Left forelimb (tissue), 1 donor: Measurements from ENCODE around the gene LUC7L2.
"Not testable (repeated sequence)": the region's sequence is repeated elsewhere in the genome, so short reads cannot be mapped to it uniquely, and the experiment has no call there.

Experiments used
- DNase-seq: peaks from one replicate; pipeline ENCODE4 v3.0.0-alpha.2; 2018; ENCODE audit warnings: low spot score

Gene LUC7L2

DNA sequence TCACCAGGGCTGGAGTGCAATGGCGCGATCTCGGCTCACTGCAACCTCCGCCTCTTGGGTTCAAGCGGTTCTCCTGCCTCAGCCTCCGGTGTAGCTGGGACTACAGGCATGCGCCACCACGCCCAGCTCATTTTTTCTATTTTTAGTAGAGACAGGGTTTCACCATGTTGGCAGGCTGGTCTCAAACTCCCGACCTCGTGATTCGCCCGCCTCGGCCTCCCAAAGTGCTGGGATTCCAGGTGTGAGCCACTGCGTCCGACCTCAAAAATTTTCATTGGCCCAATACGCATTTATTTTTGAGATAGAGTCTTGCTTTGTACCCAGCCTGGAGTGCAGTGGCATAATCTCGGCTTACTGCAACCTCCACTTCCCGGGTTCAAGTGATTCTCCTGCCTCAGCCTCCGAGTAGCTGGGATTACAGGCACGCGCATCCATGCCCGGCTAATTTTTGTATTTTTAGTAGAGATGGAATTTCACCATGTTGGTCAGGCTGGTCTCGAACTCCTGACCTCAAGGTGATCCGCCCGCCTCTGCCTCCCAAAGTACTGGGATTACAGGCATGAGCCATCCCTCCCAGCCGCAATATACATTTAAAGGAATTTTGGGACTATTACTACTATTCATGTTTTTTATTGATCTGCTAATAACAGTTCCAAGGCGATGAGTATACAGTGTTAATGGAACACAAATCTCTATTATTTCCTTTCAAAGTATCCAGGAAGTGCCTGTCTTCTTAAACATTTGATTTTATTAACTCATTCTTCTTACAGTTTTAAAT, 1.8 kb upstream of the LUC7L2 start:
- not testable (repeated sequence) for DNase-seq

DNA sequence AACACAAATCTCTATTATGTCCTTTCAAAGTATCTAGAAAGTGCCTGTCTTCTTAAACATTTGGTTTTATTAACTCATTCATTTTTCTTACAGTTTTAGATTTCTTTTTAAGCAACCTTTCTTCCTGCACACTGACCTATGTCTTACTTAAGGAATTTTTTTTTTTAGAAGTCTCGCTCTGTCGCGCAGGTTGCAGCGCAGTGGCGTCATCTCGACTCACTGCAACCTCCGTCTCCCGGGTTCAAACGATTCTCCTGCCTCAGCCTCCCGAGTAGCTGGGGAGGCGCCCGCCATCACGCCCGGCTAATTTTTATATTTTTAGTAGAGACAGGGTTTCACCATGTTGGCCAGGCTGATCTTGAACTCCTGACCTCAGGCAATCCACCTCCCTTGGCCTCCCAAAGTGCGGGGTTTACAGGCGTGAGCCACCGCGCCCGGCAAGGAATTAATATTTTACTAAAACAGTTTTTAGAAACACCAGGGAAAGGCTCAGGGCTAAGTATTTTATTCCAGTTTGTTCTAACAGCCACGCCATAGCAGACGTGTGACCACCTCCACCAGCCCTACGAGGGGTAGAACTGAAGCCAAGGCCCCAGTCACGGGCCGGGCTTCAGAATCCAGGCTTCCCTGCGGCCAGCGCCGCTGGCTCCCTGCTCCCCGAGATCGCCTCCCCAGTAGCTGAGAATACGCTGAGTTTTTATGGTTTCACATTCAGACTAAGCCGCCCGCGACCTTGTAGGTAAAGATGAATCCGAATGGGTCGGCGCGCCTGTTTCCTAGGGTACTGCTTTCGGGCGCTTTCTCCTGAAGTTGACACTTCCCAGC, 941 bp upstream of the LUC7L2 start:
- no peak for DNase-seq

DNA sequence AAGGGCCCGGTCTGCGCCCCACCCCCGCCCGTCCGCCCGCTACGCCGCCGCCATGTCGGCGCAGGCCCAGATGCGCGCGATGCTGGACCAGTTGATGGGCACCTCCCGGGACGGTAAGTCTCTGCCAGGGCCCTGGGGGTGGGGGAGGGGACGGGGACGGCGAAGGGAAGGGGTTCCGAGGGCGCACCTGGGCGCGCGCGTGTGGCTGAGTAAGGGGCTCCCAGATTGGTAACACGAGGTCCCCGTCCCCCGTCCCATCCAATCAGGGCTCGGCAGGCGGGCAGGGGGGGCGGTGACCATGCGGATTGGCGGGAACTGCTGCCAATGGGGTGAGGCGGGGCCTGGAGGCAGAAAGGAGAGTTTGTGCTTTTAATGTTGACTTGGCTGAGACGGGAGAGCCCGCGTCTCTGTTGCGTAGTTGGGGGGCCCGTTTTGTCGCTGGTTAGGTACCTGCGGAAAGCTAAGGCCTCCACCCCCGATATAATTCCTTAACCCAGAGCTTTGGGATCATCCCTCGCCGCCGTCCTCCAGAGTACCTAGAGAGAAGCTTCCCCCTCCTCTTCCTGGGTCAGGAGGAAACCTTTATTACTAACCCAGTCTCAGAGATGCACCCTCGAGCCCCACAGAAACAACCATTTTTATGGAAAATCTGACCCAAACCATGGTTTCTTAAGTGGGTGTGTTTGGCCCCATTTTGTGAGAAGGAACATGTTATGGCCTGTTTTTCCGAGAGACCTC, 685 bp downstream of the LUC7L2 start:
- DNase-seq, result peak; percentile 99

DNA sequence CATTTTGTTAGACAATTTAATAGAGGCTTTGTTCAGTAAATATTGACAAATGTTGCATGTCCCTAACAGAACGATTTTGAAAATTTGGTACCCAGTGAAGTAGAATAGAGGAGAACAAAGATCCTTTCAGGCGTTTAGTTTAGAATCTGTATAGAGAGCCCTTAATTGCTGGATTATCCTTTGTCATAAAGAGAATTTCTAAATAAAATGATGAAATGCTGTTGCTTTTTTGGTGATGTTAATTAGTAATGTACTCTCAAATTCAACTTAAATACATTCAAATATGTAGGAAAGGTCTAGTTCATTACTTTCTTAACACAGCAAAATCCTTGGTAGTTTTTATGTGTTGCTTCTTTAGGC, 1.2 kb downstream of the LUC7L2 start:
- no peak for DNase-seq

DNA sequence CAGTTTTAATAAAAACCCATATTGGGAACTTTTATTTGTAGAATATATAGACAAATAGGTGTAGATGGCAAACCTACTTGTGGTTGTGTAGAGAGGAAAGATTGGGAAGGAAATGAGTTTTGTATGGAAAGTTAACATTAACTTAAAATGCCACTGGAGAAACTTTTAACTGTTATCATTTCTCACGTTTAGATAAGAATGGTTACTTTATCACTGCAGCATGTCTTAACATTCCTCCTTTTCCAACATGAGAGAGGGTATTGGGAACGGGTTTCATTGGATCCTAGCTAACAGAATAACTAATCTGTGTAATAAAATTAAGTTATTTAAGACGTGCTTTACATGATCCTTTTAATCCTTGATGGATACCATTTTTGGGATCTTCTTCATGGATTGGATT, 1.8 kb downstream of the LUC7L2 start:
- no peak for DNase-seq

DNA sequence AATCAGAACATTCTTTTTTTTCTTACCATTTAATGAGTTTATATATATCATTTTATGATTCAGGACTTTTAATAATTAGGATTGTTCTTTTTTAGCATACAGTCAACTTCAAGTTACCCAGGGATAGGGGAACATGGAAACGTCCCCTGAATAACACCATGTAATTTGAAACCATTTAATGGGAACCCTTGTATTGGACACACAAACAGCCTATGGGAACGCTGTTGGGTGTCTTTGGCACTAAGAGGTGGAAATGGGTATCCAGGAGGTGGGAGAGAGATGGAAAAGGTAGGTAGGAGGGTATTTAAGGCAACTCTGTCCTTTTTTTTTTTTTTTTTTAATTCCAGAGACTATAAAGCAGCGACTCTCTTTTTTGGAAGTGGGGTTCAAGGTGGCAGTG, 2.6 kb downstream of the LUC7L2 start:
- no peak for DNase-seq

DNA sequence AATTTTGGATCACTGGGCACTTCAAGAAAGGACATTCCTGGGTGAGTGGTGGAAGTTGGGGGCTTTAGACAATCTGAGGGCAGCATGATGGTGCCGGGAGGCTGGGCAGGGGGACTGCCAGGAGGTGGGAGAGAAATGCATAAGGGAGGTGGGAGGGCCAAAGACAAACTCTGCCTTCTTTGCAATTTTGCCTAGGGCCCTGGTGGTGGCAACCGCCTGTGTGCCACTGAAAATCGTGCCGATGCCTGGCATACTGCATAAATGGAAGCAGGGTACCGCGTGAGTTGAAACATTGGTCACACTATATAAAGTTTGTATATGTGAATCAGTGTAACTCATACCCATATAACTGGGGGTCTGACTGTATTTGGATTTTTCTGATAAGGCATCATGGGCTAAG, 3.3 kb downstream of the LUC7L2 start:
- DNase-seq, result no peak

DNA sequence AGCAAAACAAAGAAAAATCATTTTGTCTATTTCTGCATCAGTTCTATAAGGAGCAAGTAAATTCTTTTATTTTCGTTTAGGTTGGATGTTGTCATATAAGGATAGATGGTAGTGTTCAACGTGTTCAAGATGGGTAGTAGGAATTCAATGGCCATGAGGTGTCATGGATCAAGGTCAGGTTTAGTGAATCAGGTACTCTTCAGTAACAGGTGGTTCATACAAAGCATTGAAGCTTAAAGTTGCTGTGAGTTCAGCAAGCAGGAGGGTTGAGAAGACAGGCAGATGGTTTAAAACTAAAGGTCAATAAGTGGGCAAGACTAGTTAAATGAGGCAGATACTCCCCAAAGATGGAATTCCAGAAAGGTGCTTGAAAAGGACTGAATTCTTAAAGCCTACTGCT, 5.6 kb downstream of the LUC7L2 start:
- no peak for DNase-seq

DNA sequence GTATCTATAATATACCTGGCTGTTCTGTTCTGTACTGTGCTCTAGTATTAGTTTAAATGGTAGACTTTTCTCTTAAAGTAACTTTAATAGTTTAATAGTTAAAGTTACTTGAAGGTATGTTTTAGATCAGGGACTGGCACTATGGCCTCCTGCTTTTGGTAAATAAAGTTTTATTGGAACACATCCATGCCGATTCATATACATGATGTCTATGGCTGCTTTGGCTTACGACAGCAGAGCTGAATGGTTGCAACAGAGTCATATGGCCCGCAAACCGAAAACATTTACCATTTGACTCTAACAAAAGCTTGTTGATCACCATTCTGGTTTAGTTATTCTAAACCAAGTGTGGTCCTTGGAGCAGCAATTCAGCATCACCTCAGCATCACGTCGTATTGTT, 6.7 kb downstream of the LUC7L2 start:
- DNase-seq, result no peak

DNA sequence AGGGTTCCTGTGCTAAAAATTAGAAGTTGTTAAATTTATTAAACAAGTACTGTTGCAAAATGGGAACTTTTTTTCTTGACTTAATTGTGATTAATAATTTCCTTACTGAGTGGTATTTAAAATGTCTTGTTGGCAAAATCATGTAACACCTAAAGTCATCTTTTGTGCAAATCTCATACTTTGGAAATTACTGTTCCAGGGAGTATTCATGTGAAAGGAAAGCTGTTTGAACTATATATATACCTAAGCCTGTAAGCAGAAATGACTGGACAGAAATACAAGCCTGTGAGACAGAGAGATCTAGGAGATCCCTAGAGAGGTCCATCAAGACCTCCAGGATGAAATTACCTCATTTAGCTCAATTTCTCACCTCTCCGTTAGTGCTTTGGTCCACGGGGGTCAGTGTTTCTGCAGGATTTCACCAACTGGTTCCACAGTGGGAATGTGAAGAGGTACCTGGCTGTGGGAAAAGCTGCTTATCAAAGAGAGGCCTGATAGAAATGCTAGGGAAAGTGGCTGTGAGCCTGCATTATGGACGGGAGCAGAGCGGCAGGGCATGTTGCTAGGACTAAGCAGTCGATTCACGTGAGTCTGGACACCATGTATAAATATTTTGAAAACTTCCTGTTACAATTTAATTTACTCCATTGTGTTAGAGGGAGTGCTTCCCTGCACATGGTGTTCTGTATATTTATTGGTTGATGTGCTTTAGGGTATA, 7.9 kb downstream of the LUC7L2 start:
- DNase-seq, result no peak

DNA sequence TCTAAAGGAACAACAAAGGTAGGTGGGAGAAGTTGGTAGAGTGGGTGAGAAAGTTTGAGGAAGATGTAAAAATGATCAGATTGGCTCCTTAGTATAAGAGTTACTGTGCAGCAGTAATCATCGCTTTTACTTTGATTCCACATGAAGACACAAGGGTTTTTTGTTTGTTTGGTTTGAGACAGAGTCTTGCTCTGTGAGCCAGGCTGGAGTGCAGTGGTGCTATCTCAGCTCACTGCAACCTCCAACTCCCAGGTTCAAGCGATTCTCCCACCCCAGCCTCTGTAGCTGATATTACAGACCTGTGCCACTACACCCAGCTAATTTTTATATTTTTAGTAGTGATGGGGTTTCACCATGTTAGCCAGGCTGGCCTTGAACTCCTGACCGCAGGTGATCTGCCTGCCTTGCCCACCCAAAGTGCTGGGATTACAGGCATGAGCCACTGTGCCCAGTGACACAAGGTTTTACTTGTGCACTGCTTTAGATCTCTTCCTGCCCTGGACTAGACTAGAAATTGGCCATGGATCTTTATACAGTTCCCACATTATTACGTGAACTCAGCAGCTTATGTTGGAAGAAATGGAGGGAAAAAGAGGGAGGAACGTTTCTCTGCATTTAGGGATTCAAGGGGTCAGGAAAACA, 10.7 kb downstream of the LUC7L2 start:
- no peak for DNase-seq

DNA sequence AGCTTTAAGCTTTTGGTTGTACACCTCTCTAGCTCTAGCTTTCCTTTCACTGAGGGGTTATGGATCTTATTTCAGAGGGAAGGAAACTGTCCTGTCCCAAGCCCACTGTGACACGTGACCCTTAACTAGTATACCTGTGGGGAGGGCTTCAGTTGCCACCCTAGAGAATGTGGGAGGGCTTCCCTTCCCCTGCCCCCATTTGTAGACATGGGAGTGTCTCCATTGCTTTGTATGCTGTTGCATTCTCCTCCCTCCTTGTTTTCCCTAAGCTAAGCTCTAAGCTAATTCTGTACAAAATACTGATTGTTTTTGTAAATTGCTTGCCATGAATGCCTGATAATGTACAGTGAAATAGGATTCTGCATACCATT, 11.2 kb downstream of the LUC7L2 start:
- no peak for DNase-seq

DNA sequence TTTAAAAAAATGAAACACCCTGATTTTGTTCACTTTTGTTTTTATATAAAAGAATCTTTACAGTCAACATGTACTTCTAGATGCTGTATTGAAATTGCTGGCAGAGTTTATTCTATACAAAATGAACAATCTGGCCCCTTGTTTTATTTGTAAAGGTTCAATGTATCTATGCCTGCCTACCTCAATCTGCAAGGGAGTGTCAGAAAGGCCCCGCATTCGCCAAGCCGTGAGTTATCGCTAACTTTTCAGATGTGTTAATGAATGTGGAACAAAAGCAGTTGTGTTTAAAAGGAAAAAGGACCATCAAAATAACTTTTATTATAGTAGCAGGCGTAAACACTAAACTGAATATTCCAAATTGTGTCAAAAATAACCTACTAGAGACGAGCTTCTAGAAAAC, 14.6 kb downstream of the LUC7L2 start:
- no peak for DNase-seq

DNA sequence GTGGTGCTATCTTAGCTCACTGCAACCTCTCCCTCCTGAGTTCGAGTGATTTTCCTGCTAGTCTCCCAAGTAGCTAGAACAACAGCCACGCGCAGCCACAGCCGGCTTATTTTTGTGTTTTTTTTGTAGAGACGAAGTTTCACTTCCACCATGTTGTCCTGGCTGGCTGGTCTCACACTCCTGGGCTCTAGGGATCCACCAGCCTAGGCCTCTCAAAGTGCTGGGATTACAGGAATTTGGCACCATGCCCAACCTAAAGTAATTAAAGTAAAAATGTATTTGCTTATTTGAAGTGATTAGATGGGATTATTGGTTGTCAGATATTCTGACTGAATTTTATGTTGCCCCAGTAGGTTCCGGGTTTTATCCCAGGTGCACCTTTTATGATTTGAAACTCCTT, 22.7 kb downstream of the LUC7L2 start:
- no peak for DNase-seq

DNA sequence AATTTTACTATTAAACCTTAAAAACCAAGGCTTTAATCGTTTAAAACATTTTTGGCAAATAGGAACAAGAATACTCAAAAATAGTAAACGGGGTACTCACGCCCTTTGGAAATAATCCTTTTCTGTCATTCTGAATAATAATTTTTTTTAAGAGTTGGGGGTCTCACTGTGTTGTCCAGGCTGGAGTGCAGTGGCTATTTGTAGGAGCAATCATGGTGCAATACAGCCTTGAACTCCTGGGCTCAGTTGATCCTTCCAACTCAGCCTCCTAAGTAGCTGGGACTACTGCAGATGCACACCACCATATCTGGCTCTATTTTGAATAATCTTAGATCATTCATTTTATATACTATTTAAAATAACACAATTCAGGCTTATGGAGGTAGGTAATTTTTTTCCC, 24.9 kb downstream of the LUC7L2 start:
- DNase-seq, result no peak

DNA sequence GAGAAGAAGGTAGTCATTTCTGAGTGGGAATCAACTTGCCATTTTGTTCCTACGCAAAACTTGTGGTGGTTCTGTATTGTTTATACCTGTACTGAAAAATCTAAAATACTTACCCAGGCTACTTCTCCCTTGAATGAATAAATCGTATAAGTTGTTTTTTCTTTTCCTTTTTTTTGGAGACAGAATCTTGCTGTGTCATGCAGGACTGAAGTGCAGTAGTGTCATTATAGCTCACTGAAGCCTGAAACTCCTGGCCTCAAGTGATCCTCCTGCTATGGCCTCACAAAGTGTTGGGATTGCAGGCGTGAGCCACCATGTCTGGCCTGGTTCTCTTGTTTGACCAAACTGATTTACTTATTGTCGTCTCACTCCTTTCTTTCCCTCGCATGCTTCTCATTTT, 27.9 kb downstream of the LUC7L2 start:
- DNase-seq, result no peak

DNA sequence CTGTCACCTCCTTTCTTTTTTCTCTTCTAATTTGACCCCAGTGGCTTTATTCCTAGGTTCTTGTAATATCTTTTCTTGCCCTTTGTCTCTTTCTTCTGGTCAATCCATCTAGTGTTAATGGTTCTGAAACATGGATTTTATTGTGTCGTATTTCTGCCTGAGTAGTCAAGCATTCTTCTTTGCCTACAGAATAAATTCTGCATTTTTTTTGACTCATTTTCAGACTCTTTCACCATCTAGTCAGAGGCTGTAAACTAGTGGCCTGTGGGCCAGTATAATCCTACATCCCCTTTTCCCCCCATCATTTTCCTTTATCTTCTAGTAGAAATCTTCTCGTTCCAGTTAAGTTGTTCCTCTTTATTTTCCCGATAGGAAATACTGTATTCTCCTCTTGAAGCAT, 29.4 kb downstream of the LUC7L2 start:
- no peak for DNase-seq

DNA sequence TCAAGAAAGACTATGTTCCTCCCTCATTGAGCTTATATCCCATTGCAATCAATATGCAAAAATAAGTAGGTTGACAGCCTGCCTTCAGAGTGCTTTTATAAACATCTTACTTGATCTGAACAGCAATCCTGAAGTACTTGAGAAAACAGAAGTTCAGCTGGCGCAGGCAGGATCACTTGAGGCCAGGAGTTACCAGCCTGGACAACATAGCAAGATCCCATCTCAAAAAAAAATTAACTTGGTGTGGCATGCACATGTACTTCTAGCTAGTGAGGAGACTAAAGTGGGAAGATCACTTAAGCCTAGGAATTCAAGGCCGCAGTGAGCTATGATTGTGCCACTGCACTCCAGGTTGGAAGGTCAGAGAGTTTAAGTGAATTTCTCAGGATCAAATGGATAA, 30.1 kb downstream of the LUC7L2 start:
- no peak for DNase-seq

DNA sequence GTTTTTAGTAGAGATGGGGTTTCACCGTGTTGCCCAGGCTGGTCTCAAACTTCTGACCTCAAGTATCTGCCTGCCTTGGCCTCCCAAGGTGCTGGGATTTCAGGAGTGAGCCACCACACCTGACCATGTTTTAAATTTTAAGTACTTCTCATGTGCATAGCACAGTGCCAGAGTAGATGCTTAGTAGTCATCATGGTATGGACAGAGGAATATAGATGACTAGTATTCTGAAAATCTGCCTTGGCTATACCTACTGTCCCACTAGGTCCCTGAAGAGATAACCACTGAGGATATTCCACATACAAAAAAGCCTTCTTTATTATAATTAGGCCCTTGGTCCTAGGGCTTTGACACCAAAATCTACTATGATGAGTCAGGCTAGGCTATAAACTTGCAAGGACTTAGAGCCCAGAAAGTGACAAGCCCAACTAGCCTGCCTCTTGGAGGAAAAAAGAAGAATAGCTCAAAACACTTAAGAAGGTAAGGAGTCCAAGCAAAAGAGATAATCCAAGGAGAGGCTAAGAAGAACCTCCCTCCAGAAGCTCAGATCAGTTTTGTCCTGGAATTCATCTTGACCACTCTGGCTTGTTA, 34.0 kb downstream of the LUC7L2 start:
- DNase-seq, result no peak

DNA sequence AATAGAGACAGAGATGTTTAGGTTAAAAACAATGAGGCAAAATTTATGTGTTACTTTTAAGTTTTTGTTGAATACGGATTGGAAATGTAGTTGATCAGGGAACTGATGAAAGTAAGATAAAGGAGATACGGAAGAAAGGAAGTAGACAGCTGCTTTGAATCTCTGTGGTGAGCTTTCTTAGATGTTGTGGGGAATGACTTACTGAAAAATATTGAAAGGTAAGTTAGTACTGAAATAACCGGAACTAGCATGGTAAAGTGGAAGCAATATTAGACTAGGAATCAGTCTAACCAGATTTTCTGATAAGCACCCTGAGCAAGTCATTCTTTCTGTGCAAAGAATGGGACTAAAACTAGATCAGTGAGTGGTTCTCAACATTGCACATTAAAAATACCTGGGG, 34.8 kb downstream of the LUC7L2 start:
- no peak for DNase-seq

DNA sequence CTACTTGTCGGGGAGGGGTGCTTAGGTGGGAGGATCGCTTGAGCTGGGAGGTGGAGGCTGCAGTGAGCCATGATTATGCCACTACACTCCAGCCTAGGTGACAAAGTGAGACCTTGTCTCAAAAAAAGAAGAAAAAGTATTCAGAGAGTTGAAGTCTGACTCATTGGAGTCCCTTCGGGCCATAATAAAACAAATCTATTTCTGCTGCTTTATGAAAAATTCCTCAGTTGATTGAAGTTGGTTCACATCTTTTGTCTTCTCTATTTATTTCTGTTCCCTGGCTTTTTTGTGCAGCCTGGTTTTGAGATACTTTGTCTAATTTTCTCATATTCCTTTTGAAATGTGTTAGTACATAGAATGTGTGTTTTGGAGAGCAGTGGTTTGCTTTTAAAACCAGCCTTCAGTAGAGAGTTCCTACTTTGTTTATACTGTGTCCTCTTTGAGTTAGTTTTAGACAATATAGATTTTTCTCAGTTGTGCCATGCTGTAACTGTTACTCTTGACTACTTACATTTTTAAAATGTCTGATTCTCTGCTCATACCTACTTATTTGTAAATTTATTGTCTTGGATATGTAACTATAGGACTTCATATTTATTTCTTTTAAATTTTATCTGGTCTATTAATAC, 36.7 kb downstream of the LUC7L2 start:
- DNase-seq, result no peak
